Limb (tissue), 2 donors: ENCODE data around the gene TTC31.
"Not testable (repeated sequence)": the region's sequence is repeated elsewhere in the genome, so short reads cannot be mapped to it uniquely, and the experiment has no call there.

ENCODE experiments used
- DNase-seq, 2 donors: peaks; one replicate each; pipeline ENCODE4 v3.0.0-alpha.2; 2016; ENCODE audit errors: extremely low spot score in 2 of 2

Gene TTC31

GRCh38 chr2:74482801-74483674, at the start of gene TTC31, which contains the start of gene CCDC142:
TTC31 (plus strand) TSS chr2:74483081; CDS start chr2:74483096, 15 bp downstream.
CCDC142 (minus strand) TSS chr2:74482998; CDS start chr2:74482837, 161 bp downstream.
- DNase-seq = peak; percentile 95 to 98

DNA sequence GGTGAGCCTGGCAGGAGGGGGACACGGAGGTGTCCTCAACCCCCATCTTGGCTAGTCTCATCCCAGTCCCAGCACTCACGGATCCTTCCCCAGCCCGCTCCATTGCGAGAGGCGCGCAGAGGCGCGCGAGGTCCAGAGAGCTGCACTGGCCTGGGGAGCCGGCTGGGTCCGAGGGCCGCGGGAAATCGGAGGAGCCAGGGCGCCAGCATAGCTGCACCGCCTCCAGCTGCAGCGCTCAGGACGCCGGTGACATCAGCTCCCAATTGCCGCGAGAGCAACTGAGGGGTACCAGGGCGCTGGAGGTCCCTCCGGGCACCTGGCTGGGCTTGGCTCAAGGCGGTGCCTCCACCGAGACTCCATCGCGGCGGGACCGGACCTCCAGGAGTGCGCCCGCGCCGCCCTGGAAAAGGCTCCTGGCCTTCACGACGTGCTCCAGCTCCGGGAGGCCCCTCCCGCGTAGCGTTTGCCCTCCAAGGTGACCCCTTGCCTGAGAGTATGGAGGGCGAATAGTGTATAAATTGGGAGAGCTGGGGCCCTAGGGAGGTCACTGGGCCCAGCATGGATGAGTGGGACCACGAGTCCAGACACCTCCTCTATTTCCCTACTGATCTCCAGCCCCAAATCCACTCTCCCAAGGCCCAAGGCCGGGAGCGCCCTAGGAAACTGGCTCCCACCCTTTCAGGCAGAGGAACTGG, 46.6 kb upstream of the TTC31 start:
- no peak for DNase-seq

DNA sequence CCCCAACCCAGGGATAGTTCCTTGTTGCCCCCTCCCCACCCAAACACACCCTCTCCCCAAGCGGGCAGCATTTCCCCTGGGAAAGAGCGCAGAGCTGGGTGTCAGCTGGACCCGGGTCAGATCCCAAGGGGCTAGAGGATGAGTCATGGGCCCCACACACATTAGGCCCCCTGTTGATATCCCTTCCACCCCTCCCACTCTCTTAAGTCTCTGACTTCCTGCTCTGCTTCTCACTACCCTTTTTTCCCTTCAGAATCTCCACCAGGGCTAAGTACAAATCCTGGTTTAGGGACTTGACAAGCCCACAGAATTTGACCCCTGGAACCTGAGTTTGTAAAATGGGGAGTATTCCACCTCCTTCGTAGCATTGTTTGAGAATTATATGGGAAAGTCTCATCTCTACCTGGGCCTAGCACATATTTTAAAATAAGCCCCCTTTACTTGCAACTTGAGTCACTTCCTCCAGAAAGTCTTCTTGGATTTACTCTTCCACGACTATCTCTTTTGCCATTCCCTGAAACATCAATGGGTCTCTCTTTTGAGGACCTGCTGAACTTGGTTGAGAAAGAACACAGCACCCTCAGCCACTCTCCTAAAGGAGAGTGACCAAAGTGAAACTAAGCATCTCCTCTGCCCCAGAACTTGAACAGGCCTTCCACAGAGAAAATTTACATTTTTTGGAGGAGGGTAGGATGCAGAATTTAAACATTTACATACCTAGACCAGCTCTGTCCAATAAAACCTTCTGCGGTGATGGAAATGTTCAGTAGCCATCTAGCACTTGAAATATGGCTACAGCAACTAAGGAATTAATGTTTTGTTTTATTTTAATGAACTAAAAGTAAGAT, 45.8 kb upstream of the TTC31 start:
- DNase-seq = no peak

DNA sequence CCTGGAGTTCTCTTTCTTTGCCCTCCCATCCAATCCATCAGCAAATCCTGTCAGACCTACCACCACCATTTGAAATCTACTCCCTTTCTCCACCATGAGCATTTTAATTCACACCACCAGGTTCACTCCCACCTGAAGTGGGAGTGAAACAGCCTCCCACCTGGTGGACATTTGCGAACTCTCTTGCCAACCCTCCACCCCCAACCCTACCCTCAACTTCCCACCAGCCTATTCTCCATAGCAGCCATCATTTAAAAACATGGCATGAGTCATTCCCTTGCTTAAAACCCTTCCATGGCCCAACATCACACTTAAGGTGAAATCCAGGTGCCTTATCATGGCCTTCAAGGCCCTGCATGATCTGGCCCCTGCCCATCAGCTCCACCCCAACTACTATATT, 44.6 kb upstream of the TTC31 start:
- DNase-seq = no peak

DNA sequence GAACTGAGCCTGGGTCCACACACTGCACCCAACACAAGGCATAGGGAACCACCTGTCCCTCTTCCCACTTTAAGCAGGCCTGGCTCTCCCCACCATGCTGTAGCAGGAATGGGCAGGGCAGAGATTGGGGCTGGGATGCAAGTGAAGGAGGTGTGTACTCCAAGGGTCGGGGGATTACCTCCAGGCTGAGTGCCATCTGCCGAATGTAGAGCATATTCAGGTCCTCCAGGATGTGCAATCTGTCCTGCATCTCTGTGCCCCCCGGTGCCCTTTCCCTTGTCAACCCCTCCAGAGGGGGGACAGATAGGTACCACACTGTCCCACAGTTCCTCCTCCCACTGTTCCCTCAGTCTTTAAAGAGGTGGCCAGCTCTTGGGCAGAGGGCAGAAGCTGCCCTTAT, 43.5 kb upstream of the TTC31 start:
- DNase-seq = no peak

- peak; percentile 79 to 81 for DNase-seq
Measured at GRCh38 chr2:74439803-74440377, 43.0 kb upstream of the TTC31 start.

DNA sequence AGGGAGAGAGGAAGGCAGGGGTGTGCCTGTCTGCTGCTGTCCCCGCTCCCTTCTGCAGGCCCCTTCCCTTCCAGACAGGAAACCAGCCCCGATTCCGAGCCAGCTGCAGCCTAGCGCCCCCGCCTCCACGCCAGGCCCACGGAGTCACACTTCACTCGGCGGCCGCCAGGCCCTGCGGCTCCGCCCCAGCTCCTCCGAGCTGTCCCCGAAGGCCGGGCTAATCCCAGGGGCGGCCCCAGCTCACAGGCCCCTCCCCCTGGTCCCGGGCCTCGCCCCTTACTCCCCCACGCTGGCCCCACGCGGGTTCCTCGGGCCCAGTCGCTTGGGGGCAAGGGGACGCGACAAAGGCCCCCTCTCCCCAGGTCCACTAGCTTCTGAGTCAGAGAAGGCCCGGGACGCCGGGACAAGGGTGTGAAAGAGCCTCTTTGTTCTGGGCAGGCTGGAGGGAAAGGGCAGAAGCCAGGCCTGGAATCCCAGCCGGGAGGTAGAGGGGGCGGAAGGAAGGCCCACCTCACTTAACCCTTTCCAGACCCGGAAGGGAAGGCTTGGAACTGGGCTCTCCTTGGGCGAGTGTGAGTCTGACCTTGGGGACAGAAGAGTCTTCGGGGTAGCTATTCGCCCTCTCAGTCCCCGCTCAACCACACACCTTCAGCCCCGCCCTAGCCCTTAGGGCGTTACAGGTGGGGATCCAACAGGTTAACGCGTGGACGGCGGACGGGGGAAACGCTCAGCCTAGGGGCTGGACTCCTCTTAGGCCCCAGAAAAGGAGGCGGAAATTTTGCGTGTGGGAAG, 42.3 kb upstream of the TTC31 start:
- DNase-seq = peak; percentile 94

DNA sequence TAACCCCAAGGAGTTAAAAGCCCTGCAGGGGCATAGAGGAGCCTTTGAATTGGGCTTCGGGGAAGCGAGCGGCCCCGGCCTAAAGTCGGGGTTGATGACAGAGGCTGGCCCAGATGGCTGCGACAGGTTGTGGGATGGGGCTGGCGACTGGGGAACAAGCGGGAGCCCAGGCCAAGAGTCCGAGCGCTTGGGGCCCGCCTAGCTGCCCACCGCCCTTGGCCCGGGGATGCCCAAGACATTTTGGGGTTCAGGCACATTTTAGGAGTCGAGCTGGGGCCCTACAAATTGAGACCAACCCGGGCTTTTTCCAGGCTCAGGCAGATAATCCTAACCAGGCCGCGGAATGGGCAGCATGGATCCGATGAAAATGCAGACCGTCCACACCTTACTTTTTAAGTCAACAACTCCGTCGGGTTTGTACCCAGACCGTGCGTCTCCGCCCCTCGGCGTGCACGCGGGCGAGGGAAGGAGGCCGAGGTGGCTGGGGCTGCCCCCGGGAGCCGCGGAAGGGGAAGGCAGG, 41.7 kb upstream of the TTC31 start:
- peak in 1 of 2 donors; percentile 68 for DNase-seq

- DNase-seq = peak in 1 of 2 donors; percentile 71
Measured at GRCh38 chr2:74441690-74442482, 41.0 kb upstream of the TTC31 start, which contains the start of gene RTKN. RTKN (minus strand) TSS chr2:74441937; CDS start chr2:74441816, 121 bp downstream.

GRCh38 chr2:74442483-74443297, 40.2 kb upstream of the TTC31 start:
- DNase-seq = not testable (repeated sequence)

GRCh38 chr2:74444498-74445318, 38.2 kb upstream of the TTC31 start:
- DNase-seq = no peak

DNA sequence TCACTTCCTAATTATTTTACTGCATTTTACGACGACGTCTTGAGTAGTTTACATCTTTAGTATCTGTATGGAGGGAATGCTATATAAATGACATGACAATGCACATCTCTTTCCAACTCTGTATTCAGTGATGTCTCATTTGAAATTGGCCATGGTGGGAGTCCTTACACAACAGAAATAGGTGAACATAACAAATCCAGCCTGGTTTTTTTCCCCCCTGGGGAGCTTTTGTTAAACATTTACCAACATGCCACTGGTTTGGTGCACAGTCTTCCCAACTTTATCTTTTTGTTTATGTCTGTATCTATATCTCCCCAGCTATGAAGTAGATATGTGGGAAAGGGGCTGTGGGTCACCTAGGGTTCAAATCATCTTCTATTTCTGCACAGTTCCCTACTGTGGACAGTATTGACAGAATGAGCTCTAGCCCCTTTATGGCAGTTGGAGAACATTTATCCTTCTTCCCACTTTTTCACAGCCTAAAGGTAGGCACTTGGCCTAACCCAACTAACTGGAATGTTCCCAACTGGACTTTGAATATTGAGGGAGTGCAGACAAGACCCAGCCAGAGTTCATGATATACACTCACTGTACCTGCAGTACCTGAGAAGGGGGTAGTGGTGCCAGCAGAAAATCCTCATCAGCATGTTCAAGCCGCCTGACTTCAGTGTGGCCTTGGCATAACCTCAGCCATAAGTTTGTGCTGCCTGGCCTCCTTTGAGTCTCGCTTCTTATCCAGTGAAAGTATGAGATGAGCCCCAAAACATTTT, 35.5 kb upstream of the TTC31 start:
- no peak for DNase-seq

DNA sequence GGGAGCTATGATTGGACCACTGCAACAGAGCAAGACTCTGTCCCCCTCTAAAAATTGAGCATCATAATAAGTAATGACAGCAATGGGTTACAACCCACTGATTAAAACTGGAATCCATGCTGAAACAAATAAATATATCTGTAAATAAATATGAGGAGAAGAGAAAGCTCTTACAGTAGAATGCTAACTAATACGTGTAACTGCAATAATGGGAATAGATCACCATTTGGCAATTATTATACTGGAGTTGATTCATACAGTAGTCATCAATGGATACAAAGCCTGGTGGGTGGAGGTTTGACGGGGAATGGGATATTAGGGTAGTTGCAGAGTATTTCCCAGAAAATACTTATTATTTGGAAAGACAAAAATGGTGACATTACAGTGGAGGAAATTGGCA, 34.1 kb upstream of the TTC31 start:
- DNase-seq = no peak

- no peak for DNase-seq
Measured at GRCh38 chr2:74450570-74451190, 32.2 kb upstream of the TTC31 start.

DNA sequence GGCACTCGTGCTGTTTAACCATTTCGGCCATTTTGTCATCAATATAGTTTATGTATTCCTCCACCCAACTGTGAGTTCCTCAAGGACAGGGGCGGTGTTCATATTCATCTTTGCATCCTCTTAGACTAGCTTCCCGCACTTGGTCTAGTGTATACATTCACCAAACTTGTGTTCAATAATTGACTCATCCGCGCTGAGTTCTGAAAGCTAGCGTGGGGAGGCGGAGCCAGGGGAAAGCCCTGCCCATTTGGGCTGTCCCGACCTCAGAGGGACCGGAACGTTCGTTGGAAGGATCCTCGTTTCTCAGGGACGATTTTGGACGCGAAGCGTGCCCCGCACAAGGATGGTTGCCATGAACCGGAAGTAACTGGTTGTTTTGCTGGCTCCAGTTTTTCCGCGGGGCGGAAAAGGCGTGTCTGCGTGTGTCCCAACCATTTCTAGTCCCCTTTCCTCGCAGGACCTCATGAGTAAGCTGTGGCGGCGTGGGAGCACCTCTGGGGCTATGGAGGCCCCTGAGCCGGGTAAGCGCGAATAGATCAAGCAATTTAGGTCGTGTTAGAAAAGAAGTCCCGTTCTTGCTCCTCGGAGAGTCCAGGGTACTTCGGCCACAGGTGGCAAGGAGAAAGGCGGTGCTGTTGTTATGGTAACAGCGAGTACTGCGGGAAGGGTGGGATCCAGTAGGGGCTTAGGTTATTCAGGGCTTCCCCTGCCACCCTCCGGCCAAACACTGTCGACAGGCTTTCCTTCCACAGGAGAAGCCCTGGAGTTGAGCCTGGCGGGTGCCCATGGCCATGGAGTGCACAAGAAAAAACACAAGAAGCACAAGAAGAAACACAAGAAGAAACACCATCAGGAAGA, 28.0 kb upstream of the TTC31 start, which contains the start of gene INO80B:
Gene INO80B (plus strand): TSS at position 434 of the 858 bp plus-strand sequence. CDS start 30 bp downstream, at position 464.
- peak; percentile 96 to 97 for DNase-seq
